Measurements from ENCODE around the gene ALKBH5. TPM values are rescaled to one million over a fixed set of nuclear protein-coding genes. Genes with fewer than 3 reads are reported as not detected.

The ALKBH5 gene
- polyA plus RNA-seq, 1 of the 3 experiments (the other 2 are of a cell fraction): 41.0 TPM

DNA sequence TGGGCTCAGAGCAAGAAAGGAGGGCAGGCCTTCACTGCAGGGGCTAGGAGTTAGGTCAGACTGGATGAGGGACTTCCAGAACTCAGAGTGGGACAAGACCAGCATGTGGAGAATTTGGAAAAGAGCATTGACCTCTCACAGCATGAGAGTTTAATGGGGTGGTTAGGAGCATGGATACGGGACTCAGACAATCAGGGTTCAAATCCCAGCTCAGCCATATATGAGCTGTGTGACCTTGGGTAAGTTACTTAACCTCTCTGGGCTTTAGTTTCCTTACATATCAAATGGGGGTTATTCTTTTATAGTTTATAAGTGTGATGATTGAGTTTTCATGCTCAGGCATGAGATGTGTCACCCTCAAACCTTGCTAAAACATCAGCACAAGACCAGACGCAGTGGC lies 37.4 kb upstream of the ALKBH5 start:
- no peak overlapping the region for H3K27ac ChIP-seq (ENCODE audit: low read depth in 2 of 2, low read length in 1 of 2)
- H3K9ac ChIP-seq: no peak overlapping the region
- no peak for DNase-seq
- H2AFZ ChIP-seq (ENCODE audit: low read depth): no peak overlapping the region
- no peak for TF ChIP-seq GATA2 (CRISPR knock-in tag; IDR thresholded peaks at IDR 0.05)
- TF ChIP-seq, protein P1, sequence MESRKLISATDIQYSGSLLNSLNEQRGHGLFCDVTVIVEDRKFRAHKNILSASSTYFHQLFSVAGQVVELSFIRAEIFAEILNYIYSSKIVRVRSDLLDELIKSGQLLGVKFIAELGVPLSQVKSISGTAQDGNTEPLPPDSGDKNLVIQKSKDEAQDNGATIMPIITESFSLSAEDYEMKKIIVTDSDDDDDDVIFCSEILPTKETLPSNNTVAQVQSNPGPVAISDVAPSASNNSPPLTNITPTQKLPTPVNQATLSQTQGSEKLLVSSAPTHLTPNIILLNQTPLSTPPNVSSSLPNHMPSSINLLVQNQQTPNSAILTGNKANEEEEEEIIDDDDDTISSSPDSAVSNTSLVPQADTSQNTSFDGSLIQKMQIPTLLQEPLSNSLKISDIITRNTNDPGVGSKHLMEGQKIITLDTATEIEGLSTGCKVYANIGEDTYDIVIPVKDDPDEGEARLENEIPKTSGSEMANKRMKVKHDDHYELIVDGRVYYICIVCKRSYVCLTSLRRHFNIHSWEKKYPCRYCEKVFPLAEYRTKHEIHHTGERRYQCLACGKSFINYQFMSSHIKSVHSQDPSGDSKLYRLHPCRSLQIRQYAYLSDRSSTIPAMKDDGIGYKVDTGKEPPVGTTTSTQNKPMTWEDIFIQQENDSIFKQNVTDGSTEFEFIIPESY (IDR thresholded peaks at IDR 0.05; ENCODE audit: borderline replicate concordance, low read depth): no peak
- no peak for TF ChIP-seq FOXJ3 (CRISPR knock-in tag; IDR thresholded peaks at IDR 0.05)
- TF ChIP-seq POLR2AphosphoS5 (IDR thresholded peaks at IDR 0.05; ENCODE audit: low read depth, low read length): no peak
- TF ChIP-seq JUND (IDR thresholded peaks at IDR 0.05): no peak
- no peak for TF ChIP-seq TCF12 (IDR thresholded peaks at IDR 0.05)
- no peak for TF ChIP-seq RCOR1 (IDR thresholded peaks at IDR 0.05; ENCODE audit: low read length)
- TF ChIP-seq TAF1 (IDR thresholded peaks at IDR 0.05; ENCODE audit: borderline replicate concordance, low read depth, low read length): no peak
- TF ChIP-seq USF1 (IDR thresholded peaks at IDR 0.05; ENCODE audit: borderline replicate concordance, low read depth): no peak
- TF ChIP-seq FOXM1 (IDR thresholded peaks at IDR 0.05; ENCODE audit: low read depth): no peak
- no peak for TF ChIP-seq GABPA (IDR thresholded peaks at IDR 0.05; ENCODE audit: low read depth)
- TF ChIP-seq, protein P2, sequence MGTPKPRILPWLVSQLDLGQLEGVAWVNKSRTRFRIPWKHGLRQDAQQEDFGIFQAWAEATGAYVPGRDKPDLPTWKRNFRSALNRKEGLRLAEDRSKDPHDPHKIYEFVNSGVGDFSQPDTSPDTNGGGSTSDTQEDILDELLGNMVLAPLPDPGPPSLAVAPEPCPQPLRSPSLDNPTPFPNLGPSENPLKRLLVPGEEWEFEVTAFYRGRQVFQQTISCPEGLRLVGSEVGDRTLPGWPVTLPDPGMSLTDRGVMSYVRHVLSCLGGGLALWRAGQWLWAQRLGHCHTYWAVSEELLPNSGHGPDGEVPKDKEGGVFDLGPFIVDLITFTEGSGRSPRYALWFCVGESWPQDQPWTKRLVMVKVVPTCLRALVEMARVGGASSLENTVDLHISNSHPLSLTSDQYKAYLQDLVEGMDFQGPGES (IDR thresholded peaks at IDR 0.05; ENCODE audit: low read depth, low read length): no peak
- TF ChIP-seq RXRA (IDR thresholded peaks at IDR 0.05; ENCODE audit: borderline replicate concordance, low read depth): no peak
- TF ChIP-seq, protein P3, sequence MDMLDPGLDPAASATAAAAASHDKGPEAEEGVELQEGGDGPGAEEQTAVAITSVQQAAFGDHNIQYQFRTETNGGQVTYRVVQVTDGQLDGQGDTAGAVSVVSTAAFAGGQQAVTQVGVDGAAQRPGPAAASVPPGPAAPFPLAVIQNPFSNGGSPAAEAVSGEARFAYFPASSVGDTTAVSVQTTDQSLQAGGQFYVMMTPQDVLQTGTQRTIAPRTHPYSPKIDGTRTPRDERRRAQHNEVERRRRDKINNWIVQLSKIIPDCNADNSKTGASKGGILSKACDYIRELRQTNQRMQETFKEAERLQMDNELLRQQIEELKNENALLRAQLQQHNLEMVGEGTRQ (IDR thresholded peaks at IDR 0.05; ENCODE audit: borderline replicate concordance, low read depth, low read length): no peak
- no peak for TF ChIP-seq EP300 (IDR thresholded peaks at IDR 0.05; ENCODE audit: borderline replicate concordance in 1 of 2, low read depth in 1 of 2, low read length in 1 of 2)
- no peak for TF ChIP-seq SMC3 (IDR thresholded peaks at IDR 0.05; ENCODE audit: low read depth, low read length)
- no peak for TF ChIP-seq TEAD4 (IDR thresholded peaks at IDR 0.05; ENCODE audit: borderline replicate concordance, insufficient read depth)
- TF ChIP-seq, protein P4, sequence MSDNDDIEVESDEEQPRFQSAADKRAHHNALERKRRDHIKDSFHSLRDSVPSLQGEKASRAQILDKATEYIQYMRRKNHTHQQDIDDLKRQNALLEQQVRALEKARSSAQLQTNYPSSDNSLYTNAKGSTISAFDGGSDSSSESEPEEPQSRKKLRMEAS (IDR thresholded peaks at IDR 0.05; ENCODE audit: low read depth): no peak
- no peak for TF ChIP-seq NRF1 (IDR thresholded peaks at IDR 0.05; ENCODE audit: low read depth, low read length)
- H3F3A ChIP-seq (replicated peaks; ENCODE audit: insufficient read depth): no peaks in the 10 kb centered on the region
- 94% methylated on average over 2 of the region's 2 CpGs for WGBS (ENCODE audit: low lambda C conversion rate)
- H3K79me2 ChIP-seq (ENCODE audit: insufficient read depth): no peaks in the 10 kb centered on the region
- no peak overlapping the region for H3K4me3 ChIP-seq (ENCODE audit: low read depth in 2 of 2, low read length in 1 of 2)
- no peaks in the 10 kb centered on the region for H3K9me3 ChIP-seq
- no peaks in the 10 kb centered on the region for H3K36me3 ChIP-seq (replicated peaks in 1 of 2; ENCODE audit: control insufficient read depth in 1 of 2, insufficient read depth in 2 of 2, low read length in 1 of 2)
- ChIA-PET POLR2A (no interaction called here), CTCF (interaction anchor here (0.9 to 1.4 kb wide), 2 partner anchors 9 to 71 kb away, joined by 3 read pairs; no protein-coding TSS in a partner anchor)
- no peak overlapping the region for H3K4me2 ChIP-seq
- no peaks in the 10 kb centered on the region for H3K9me2 ChIP-seq
- H3K27me3 ChIP-seq (ENCODE audit: insufficient read depth): no peaks in the 10 kb centered on the region
- no peaks in the 10 kb centered on the region for H4K20me1 ChIP-seq (ENCODE audit: insufficient read depth)
- H3K4me1 ChIP-seq (ENCODE audit: control insufficient read depth in 1 of 2, insufficient read depth in 2 of 2, low read depth in 1 of 2, low read length in 1 of 2): peaks cover 0 to 2% of the 10 kb centered on the region in 2 experiments; a peak in 1 of 4 replicates
